Caco-2 (cell line): ENCODE measurements around the gene EFNA3. TPM values are rescaled to one million over a fixed set of nuclear protein-coding genes. Genes with fewer than 3 reads are reported as not detected.

Source experiments
- BruUV-seq: library from RNA; stranded (reverse); fragments of 400-500 nt; replicated peaks from 2 replicates; lab custom pipeline; 2021; lab: Mats Ljungman, UMichigan
- CTCF ChIA-PET: fragments of 300-600 bp; sonication (Branson Sonifier 250); formaldehyde crosslinking; loops from one replicate; lab custom pipeline; 2022; ENCODE audit warnings: antibody characterized with exemption; lab: Charles Lee
- POLR2A ChIA-PET: fragments of 300-600 bp; sonication (Branson Sonifier 250); formaldehyde crosslinking; loops from one replicate; lab custom pipeline; 2022; ENCODE audit warnings: antibody characterized with exemption; lab: Charles Lee
- DNase-seq, 2 experiments: peaks; one replicate each; pipeline versions ENCODE4 v3.0.0 to v3.0.0-alpha.2; 2020 to 2022
- H3K27me3 ChIP-seq: replicated peaks from 2 replicates; pipeline ENCODE4 v1.6.0; 2011; ENCODE audit warnings: low read length; ENCODE audit not compliant: control insufficient read depth, insufficient read depth
- H3K36me3 ChIP-seq: 2 replicates; pipeline ENCODE4 v1.5.1; 2011; ENCODE audit warnings: low read length; ENCODE audit not compliant: control insufficient read depth, insufficient read depth
- H3K4me1 ChIP-seq: fragments of 250-450 bp; sonication (Bioruptor Pico); 2 replicates; pipeline ENCODE4 v1.5.1; 2020; ENCODE audit warnings: mild to moderate bottlenecking
- H3K4me3 ChIP-seq: 2 replicates; pipeline ENCODE4 v1.5.1; 2011; ENCODE audit warnings: low read depth, mild to moderate bottlenecking, control low read depth, low read length
- H3K9me3 ChIP-seq: fragments of 250-450 bp; sonication (Bioruptor Pico); 2 replicates; pipeline ENCODE4 v1.5.1; 2020; ENCODE audit warnings: mild to moderate bottlenecking, moderate library complexity
- H3K27ac Mint-ChIP-seq: one replicate; pipeline ENCODE4 v1.8.0; 2022; ENCODE audit warnings: mixed read lengths; ENCODE audit not compliant: unreplicated experiment
- H3K27me3 Mint-ChIP-seq: one replicate; pipeline ENCODE4 v1.8.0; 2022; ENCODE audit warnings: mixed read lengths; ENCODE audit not compliant: insufficient read depth, unreplicated experiment
- H3K36me3 Mint-ChIP-seq: one replicate; pipeline ENCODE4 v1.8.0; 2022; ENCODE audit warnings: mild to moderate bottlenecking, mixed read lengths; ENCODE audit not compliant: insufficient read depth, unreplicated experiment
- H3K4me1 Mint-ChIP-seq: one replicate; pipeline ENCODE4 v1.8.0; 2022; ENCODE audit warnings: low read depth, mixed read lengths; ENCODE audit not compliant: unreplicated experiment
- H3K4me3 Mint-ChIP-seq: one replicate; pipeline ENCODE4 v1.8.0; 2022; ENCODE audit warnings: mild to moderate bottlenecking, moderate library complexity, mixed read lengths; ENCODE audit not compliant: unreplicated experiment
- H3K9me3 Mint-ChIP-seq: one replicate; pipeline ENCODE4 v1.8.0; 2022; ENCODE audit warnings: mixed read lengths; ENCODE audit not compliant: unreplicated experiment
- intact Hi-C: fragments of 100-400 bp; cut with micrococcal nuclease; formaldehyde crosslinking; loops from one replicate; pipeline ENCODE4 v1.10.0; 2022; ENCODE audit not compliant: unreplicated experiment
- total RNA-seq: library from RNA; stranded (reverse); gene quantifications from 2 replicates; pipeline ENCODE4 v1.2.3, GENCODE V29; 2022
- TF ChIP-seq, protein P1 (sequence below), 2 experiments: fragments of 200-600 bp in 1 of 2; IDR thresholded peaks; 1 replicate in 1 of 2; 2 replicates in 1 of 2; pipeline versions ENCODE4 v1.5.1 to v1.8.0; 2011 to 2022; ENCODE audit warnings: antibody characterized with exemption in 1 of 2, control low read depth in 1 of 2, inconsistent platforms in 1 of 2, low read depth in 1 of 2, low read length in 1 of 2, mild to moderate bottlenecking in 1 of 2, moderate library complexity in 1 of 2; ENCODE audit not compliant: insufficient read depth in 1 of 2, severe bottlenecking in 1 of 2, unreplicated experiment in 1 of 2

The EFNA3 gene
- total RNA-seq, 1 experiment from 2014 or later, result 3.5 TPM

DNA sequence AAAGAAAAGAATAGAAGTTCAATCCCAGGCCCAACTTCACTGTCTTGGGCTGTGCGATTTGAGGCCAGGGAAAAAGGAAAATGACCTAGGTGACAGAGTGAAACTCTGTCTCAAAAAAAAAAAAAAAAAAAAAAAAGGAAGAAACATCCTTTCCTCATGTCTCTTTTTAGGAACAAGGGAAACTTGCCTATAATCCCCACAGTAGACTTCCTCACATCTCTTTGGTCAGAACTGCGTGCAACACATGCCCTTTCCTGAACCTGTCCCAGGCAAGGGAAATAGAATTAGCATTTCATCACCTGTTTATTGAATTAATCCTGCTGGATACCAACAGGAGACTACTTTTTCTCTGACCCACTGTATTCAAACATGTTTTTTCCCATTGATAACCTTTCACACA is 42.7 kb upstream of the EFNA3 start:
- intact Hi-C loops, result no loop called here
- H3K4me3 ChIP-seq, result no peak overlapping the region
- H3K9me3 ChIP-seq, result no peaks in the 10 kb centered on the region
- TF ChIP-seq, protein P1, sequence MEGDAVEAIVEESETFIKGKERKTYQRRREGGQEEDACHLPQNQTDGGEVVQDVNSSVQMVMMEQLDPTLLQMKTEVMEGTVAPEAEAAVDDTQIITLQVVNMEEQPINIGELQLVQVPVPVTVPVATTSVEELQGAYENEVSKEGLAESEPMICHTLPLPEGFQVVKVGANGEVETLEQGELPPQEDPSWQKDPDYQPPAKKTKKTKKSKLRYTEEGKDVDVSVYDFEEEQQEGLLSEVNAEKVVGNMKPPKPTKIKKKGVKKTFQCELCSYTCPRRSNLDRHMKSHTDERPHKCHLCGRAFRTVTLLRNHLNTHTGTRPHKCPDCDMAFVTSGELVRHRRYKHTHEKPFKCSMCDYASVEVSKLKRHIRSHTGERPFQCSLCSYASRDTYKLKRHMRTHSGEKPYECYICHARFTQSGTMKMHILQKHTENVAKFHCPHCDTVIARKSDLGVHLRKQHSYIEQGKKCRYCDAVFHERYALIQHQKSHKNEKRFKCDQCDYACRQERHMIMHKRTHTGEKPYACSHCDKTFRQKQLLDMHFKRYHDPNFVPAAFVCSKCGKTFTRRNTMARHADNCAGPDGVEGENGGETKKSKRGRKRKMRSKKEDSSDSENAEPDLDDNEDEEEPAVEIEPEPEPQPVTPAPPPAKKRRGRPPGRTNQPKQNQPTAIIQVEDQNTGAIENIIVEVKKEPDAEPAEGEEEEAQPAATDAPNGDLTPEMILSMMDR (IDR thresholded peaks at IDR 0.05; ENCODE audit: insufficient read depth in 1 of 2, low read depth in 1 of 2, low read length in 1 of 2, severe bottlenecking in 1 of 2, unreplicated experiment in 1 of 2), result no peak
- no TSS peak for BruUV-seq
- POLR2A ChIA-PET, result no interaction called here
- no peaks in the 10 kb centered on the region for H3K4me1 ChIP-seq
- no peaks in the 10 kb centered on the region for H3K27me3 ChIP-seq
- H3K4me3 Mint-ChIP-seq, result no peak overlapping the region
- H3K36me3 ChIP-seq, result no peaks in the 10 kb centered on the region
- no peak for DNase-seq
- no peaks in the 10 kb centered on the region for H3K9me3 Mint-ChIP-seq
- H3K27me3 Mint-ChIP-seq, result peaks cover 4% of the 10 kb centered on the region
- no peaks in the 10 kb centered on the region for H3K36me3 Mint-ChIP-seq
- H3K27ac Mint-ChIP-seq, result no peak overlapping the region
- H3K4me1 Mint-ChIP-seq, result peaks cover 10% of the 10 kb centered on the region
- CTCF ChIA-PET, result no interaction called here

DNA sequence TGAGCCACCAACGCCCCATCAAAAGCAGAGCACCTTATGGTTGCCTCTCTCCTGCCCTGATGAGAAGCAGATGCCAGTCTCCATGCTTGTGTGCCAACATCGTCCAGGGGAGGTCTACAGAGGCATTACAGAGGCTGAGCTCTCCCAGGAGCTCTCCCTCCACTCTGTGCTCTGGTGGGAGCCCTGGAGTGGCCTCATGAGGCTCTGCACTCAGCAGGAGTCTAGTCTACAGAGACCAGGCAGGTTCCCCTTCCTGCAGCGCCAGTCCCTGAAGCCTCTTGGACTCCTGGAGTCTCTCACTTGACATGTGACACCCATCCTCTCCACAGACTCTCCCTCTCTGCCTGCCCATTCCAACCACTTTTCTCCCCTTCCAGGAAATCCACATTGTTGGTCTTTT is 41.6 kb upstream of the EFNA3 start:
- no peak overlapping the region for H3K27ac Mint-ChIP-seq
- peaks cover 10% of the 10 kb centered on the region for H3K4me1 Mint-ChIP-seq
- peaks cover 4% of the 10 kb centered on the region for H3K27me3 Mint-ChIP-seq
- H3K4me3 Mint-ChIP-seq, result no peak overlapping the region
- Histone ChIP-seq H3K36me3 (no peaks in the 10 kb centered on the region), H3K9me3 (no peaks in the 10 kb centered on the region), H3K4me3 (no peak overlapping the region), H3K4me1 (no peaks in the 10 kb centered on the region), H3K27me3 (no peaks in the 10 kb centered on the region)
- no peaks in the 10 kb centered on the region for H3K36me3 Mint-ChIP-seq
- DNase-seq, result no peak
- POLR2A ChIA-PET, result no interaction called here
- CTCF ChIA-PET, result interaction anchor here (0.7 kb wide), 2 partner anchors 17 to 67 kb away, joined by 5 to 10 read pairs; no protein-coding TSS in a partner anchor
- intact Hi-C loops, result no loop called here
- TF ChIP-seq, protein P1 (IDR thresholded peaks at IDR 0.05; ENCODE audit: insufficient read depth in 1 of 2, low read depth in 1 of 2, low read length in 1 of 2, severe bottlenecking in 1 of 2, unreplicated experiment in 1 of 2), result no peak
- no TSS peak for BruUV-seq
- H3K9me3 Mint-ChIP-seq, result no peaks in the 10 kb centered on the region

DNA sequence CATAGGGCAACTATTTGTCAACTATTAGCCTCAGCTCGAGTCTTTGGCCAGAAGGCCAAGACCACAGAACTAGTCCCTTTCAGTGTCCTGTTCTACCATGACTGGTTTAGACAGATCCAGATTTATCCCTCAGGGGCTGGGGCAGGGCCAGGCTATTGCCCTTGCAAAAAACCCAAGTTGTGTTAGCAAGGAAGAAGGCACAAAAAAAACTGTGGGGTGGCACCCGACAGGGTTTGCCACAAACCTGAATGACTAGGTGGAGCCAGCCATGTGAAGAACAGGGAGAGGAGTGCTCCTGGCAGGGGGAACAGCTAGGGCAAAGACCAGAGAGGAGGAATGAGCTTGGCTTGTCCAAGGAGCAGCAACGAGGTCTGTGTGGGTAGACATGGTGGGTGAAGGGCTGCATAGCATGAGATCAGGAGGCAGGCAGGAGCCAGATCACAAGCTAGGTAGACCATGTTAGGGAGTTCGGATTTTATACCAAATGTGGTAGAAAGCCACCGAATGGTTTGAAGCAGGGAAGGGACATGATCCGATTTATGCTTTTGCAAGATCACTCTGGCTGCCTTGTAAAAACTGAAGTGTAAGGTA is 40.7 kb upstream of the EFNA3 start:
- Histone ChIP-seq H3K4me1 (no peaks in the 10 kb centered on the region), H3K9me3 (no peaks in the 10 kb centered on the region), H3K4me3 (no peak overlapping the region), H3K36me3 (no peaks in the 10 kb centered on the region), H3K27me3 (no peaks in the 10 kb centered on the region)
- H3K9me3 Mint-ChIP-seq, result no peaks in the 10 kb centered on the region
- no peak for DNase-seq
- CTCF ChIA-PET, result interaction anchor here (0.7 to 2.4 kb wide), 5 partner anchors 13 to 66 kb away, joined by 3 to 10 read pairs (median 5); partner anchors contain the start of gene ADAM15
- POLR2A ChIA-PET, result no interaction called here
- no TSS peak for BruUV-seq
- H3K27me3 Mint-ChIP-seq, result peaks cover 4% of the 10 kb centered on the region
- TF ChIP-seq, protein P1 (IDR thresholded peaks at IDR 0.05; ENCODE audit: insufficient read depth in 1 of 2, low read depth in 1 of 2, low read length in 1 of 2, severe bottlenecking in 1 of 2, unreplicated experiment in 1 of 2), result no peak
- peaks cover 10% of the 10 kb centered on the region for H3K4me1 Mint-ChIP-seq
- no peak overlapping the region for H3K4me3 Mint-ChIP-seq
- no peak overlapping the region for H3K27ac Mint-ChIP-seq
- intact Hi-C loops, result no loop called here
- H3K36me3 Mint-ChIP-seq, result no peaks in the 10 kb centered on the region
